HepG2 (cell line): ENCODE measurements around the gene ABI3BP. TPM values are rescaled to one million over a fixed set of nuclear protein-coding genes. Genes with fewer than 3 reads are reported as not detected.

Experiments
- ELF3 ChIP-seq: IDR thresholded peaks from 2 replicates; pipeline ENCODE4 v1.6.1; 2016; ENCODE audit warnings: missing genetic modification reagents, missing compliant biosample characterization
- HHEX ChIP-seq: IDR thresholded peaks from 2 replicates; pipeline ENCODE4 v1.6.1; 2016; ENCODE audit warnings: control low read depth
- HMGXB3 ChIP-seq: sonication (generic); formaldehyde crosslinking; IDR thresholded peaks from 2 replicates; pipeline ENCODE4 v1.4.0; 2020; ENCODE audit warnings: missing genetic modification reagents, borderline replicate concordance
- KDM4B ChIP-seq: sonication (generic); formaldehyde crosslinking; IDR thresholded peaks from 2 replicates; pipeline ENCODE4 v1.4.0; 2020; ENCODE audit warnings: missing genetic modification reagents
- SPEN ChIP-seq: sonication (generic); formaldehyde crosslinking; IDR thresholded peaks from 2 replicates; pipeline ENCODE4 v1.5.1; 2020; ENCODE audit warnings: low read depth, mild to moderate bottlenecking, missing genetic modification reagents
- ZFP37 ChIP-seq: sonication (generic); formaldehyde crosslinking; IDR thresholded peaks from 2 replicates; pipeline ENCODE4 v1.4.0; 2020; ENCODE audit warnings: missing genetic modification reagents, borderline replicate concordance
- ZNF550 ChIP-seq: sonication (generic); formaldehyde crosslinking; IDR thresholded peaks from 2 replicates; pipeline ENCODE4 v1.4.0; 2020; ENCODE audit warnings: mild to moderate bottlenecking, missing genetic modification reagents, borderline replicate concordance
- ZNF646 ChIP-seq: sonication (generic); formaldehyde crosslinking; IDR thresholded peaks from 2 replicates; pipeline ENCODE4 v1.9.0; 2021; ENCODE audit warnings: mild to moderate bottlenecking, missing genetic modification reagents
- ZNF720 ChIP-seq: sonication (generic); formaldehyde crosslinking; IDR thresholded peaks from 2 replicates; pipeline ENCODE4 v1.4.0; 2020; ENCODE audit warnings: missing genetic modification reagents
- ZNF746 ChIP-seq: sonication (generic); formaldehyde crosslinking; IDR thresholded peaks from 2 replicates; pipeline ENCODE4 v1.8.0; 2022; ENCODE audit warnings: mild to moderate bottlenecking, missing genetic modification reagents
- ZSCAN29 ChIP-seq: sonication (generic); formaldehyde crosslinking; conservative IDR thresholded peaks from 2 replicates; pipeline ENCODE4 v1.4.0; 2020; ENCODE audit warnings: mild to moderate bottlenecking, missing genetic modification reagents
- polyA plus RNA-seq, 8 experiments: library from polyadenylated mRNA; depleted of rRNA in 3 of 8; stranded (reverse) in 7 of 8; unstranded in 1 of 8; fragments of >200 nt; fragmentation: Illumina TruSeq in 4 of 8; extraction: Trizol in 4 of 8; gene quantifications; 2 replicates each; pipeline versions ENCODE4 v1.2.1 to v1.2.3, GENCODE V29; 2011 to 2016; ENCODE audit warnings: low read depth in 4 of 8, missing spikeins in 1 of 8, mixed read lengths in 1 of 8; ENCODE audit not compliant: insufficient read depth in 1 of 8
- total RNA-seq, 5 experiments: library from RNA; depleted of rRNA; stranded (reverse); fragments of >200 nt; fragmentation: Illumina TruSeq; extraction: Trizol; gene quantifications; 2 replicates each; pipeline ENCODE4 v1.2.3, GENCODE V29; 2016; ENCODE audit warnings: low read depth in 1 of 5

ABI3BP gene
- total and polyA plus RNA-seq, 2 of the 13 experiments (the other 11 are each of a cell fraction or from before 2014, with no cell fraction given): not detected

GRCh38 chr3:100982710-100983109 is 10.5 kb downstream of the ABI3BP start (continued):
- TF ChIP-seq ZNF646 (CRISPR knock-in tag) (no peak), SPEN (CRISPR knock-in tag) (no peak), HHEX (CRISPR knock-in tag) (no peak), ZNF746 (CRISPR knock-in tag) (no peak), ZNF720 (CRISPR knock-in tag) (no peak), ELF3 (CRISPR knock-in tag) (no peak), ZNF550 (CRISPR knock-in tag) (no peak), ZFP37 (CRISPR knock-in tag) (no peak), HMGXB3 (CRISPR knock-in tag) (no peak), ZSCAN29 (CRISPR knock-in tag) (no peak), KDM4B (CRISPR knock-in tag) (no peak)
